PC-9 (cell line): ENCODE measurements around the gene SCRT2. TPM values are rescaled to one million over a fixed set of nuclear protein-coding genes. Genes with fewer than 3 reads are reported as not detected.

ENCODE experiments used
- BruUV-seq: library from RNA; stranded (reverse); fragments of 400-500 nt; replicated peaks from 2 replicates; lab custom pipeline; 2021; lab: Mats Ljungman, UMichigan
- CTCF ChIA-PET: fragments of 300-600 bp; sonication (Branson Sonifier 250); formaldehyde crosslinking; loops from one replicate; lab custom pipeline; 2022; ENCODE audit warnings: antibody characterized with exemption; lab: Charles Lee
- POLR2A ChIA-PET: fragments of 300-600 bp; sonication (Branson Sonifier 250); formaldehyde crosslinking; loops from one replicate; lab custom pipeline; 2022; ENCODE audit warnings: antibody characterized with exemption; ENCODE audit not compliant: unreplicated experiment; lab: Charles Lee
- DNase-seq, 2 experiments: peaks; one replicate each; pipeline versions ENCODE4 v3.0.0 to v3.0.0-alpha.2; 2015 to 2022; ENCODE audit warnings: mixed read lengths in 1 of 2
- H2AFZ ChIP-seq: fragments of 200-600 bp; sonication (generic); 2 replicates; pipeline ENCODE4 v1.8.1; 2017; ENCODE audit warnings: antibody characterized with exemption
- H3F3A ChIP-seq: fragments of 200-600 bp; sonication (generic); 2 replicates; pipeline ENCODE4 v1.8.1; 2017; ENCODE audit warnings: antibody characterized with exemption, mild to moderate bottlenecking, low read depth; ENCODE audit not compliant: insufficient read depth
- H3K27ac ChIP-seq: fragments of 200-600 bp; sonication (generic); 2 replicates; pipeline ENCODE4 v1.6.1; 2016; ENCODE audit warnings: mixed run types
- H3K27me3 ChIP-seq: fragments of 200-600 bp; sonication (generic); 2 replicates; pipeline ENCODE4 v1.6.1; 2016; ENCODE audit warnings: low read depth, mixed run types; ENCODE audit not compliant: insufficient read depth
- H3K36me3 ChIP-seq: fragments of 200-600 bp; sonication (generic); 2 replicates; pipeline ENCODE4 v1.6.1; 2016; ENCODE audit warnings: low read depth, mixed run types
- H3K4me1 ChIP-seq: fragments of 200-600 bp; sonication (generic); replicated peaks from 2 replicates; pipeline ENCODE4 v1.6.1; 2016; ENCODE audit warnings: mixed run types; ENCODE audit not compliant: insufficient read depth
- H3K4me2 ChIP-seq: fragments of 200-600 bp; sonication (generic); 2 replicates; pipeline ENCODE4 v1.6.1; 2017; ENCODE audit warnings: mixed run types
- H3K4me3 ChIP-seq: fragments of 200-600 bp; sonication (generic); 2 replicates; pipeline ENCODE4 v1.6.1; 2016; ENCODE audit warnings: mixed run types
- H3K79me2 ChIP-seq: fragments of 200-600 bp; sonication (generic); 2 replicates; pipeline ENCODE4 v1.6.1; 2017; ENCODE audit warnings: low read depth, mixed run types
- H3K9me2 ChIP-seq: fragments of 200-600 bp; sonication (generic); 2 replicates; pipeline ENCODE4 v1.8.1; 2017; ENCODE audit warnings: mild to moderate bottlenecking; ENCODE audit not compliant: insufficient read depth
- H3K9me3 ChIP-seq: fragments of 200-600 bp; sonication (generic); 2 replicates; pipeline ENCODE4 v1.8.1; 2016; ENCODE audit warnings: low read depth; ENCODE audit not compliant: insufficient read depth
- H4K20me1 ChIP-seq: fragments of 200-600 bp; sonication (generic); 2 replicates; pipeline ENCODE4 v1.8.1; 2017; ENCODE audit not compliant: insufficient read depth
- EZH2 ChIP-seq: fragments of 200-600 bp; sonication (generic); IDR thresholded peaks from 2 replicates; pipeline ENCODE4 v1.8.0; 2017; ENCODE audit warnings: antibody characterized with exemption, low read depth
- intact Hi-C: fragments of 100-400 bp; cut with micrococcal nuclease; formaldehyde crosslinking; loops from one replicate; pipeline ENCODE4 v1.10.0; 2022; ENCODE audit not compliant: unreplicated experiment
- total RNA-seq: library from RNA; stranded (reverse); gene quantifications from 2 replicates; pipeline ENCODE4 v1.2.3, GENCODE V29; 2021
- TF ChIP-seq, protein P1 (sequence below): fragments of 200-600 bp; sonication (generic); conservative IDR thresholded peaks from 2 replicates; pipeline ENCODE4 v1.6.1; 2017; ENCODE audit warnings: mixed run types, antibody characterized with exemption, mild to moderate bottlenecking, moderate library complexity

SCRT2 gene
- total RNA-seq, 1 experiment from 2014 or later: not detected

- Histone ChIP-seq H3K36me3 (no peaks in the 10 kb centered on the region), H3K4me3 (no peak overlapping the region), H2AFZ (no peak overlapping the region), H3K4me1 (no peaks in the 10 kb centered on the region), H3F3A (no peaks in the 10 kb centered on the region), H3K9me3 (no peaks in the 10 kb centered on the region), H3K4me2 (no peak overlapping the region), H4K20me1 (no peaks in the 10 kb centered on the region; the same call in 1 of the 2 replicates), H3K9me2 (no peaks in the 10 kb centered on the region), H3K79me2 (no peaks in the 10 kb centered on the region), H3K27me3 (peaks cover 88% of the 10 kb centered on the region), H3K27ac (no peak overlapping the region)
- intact Hi-C loops: no loop called here
- TF ChIP-seq EZH2: no peak
- TF ChIP-seq, protein P1, sequence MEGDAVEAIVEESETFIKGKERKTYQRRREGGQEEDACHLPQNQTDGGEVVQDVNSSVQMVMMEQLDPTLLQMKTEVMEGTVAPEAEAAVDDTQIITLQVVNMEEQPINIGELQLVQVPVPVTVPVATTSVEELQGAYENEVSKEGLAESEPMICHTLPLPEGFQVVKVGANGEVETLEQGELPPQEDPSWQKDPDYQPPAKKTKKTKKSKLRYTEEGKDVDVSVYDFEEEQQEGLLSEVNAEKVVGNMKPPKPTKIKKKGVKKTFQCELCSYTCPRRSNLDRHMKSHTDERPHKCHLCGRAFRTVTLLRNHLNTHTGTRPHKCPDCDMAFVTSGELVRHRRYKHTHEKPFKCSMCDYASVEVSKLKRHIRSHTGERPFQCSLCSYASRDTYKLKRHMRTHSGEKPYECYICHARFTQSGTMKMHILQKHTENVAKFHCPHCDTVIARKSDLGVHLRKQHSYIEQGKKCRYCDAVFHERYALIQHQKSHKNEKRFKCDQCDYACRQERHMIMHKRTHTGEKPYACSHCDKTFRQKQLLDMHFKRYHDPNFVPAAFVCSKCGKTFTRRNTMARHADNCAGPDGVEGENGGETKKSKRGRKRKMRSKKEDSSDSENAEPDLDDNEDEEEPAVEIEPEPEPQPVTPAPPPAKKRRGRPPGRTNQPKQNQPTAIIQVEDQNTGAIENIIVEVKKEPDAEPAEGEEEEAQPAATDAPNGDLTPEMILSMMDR: no peak
- ChIA-PET CTCF (no interaction called here), POLR2A (no interaction called here)
- DNase-seq: no peak
- BruUV-seq: no TSS peak
Measured at GRCh38 chr20:682123-682522, 6.5 kb upstream of the SCRT2 start.

DNA sequence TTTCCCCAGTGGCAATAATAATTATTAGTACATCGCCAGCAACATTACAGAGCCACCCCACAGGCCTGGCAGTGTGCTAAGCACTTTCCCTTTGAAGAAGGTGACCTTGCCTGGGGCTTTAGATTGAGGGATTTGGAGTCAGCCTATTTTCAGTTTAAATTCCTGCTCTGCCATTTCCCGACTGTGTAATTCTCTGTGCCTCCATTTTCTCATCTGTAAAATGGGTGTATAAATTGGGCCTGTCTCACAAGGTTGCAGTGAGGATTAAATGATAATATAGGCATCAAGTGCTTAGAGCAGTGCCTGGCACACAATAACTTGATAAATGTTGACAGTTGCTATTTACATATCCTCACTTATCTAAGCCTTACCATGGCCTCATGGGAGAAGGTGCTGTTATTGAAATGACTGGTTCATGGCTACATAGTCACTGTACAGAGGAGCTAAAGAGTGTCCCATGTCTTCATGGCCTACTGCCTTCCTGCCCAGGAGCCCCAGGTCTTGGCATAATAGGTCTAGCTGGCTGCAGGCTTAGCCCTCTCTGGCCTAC is 5.1 kb upstream of the SCRT2 start:
- H3K27ac ChIP-seq: no peak overlapping the region
- no peak overlapping the region for H3K4me3 ChIP-seq
- no TSS peak for BruUV-seq
- no peaks in the 10 kb centered on the region for H3F3A ChIP-seq
- H3K79me2 ChIP-seq: no peaks in the 10 kb centered on the region
- H3K9me3 ChIP-seq: no peaks in the 10 kb centered on the region
- DNase-seq: no peak
- ChIA-PET POLR2A (no interaction called here), CTCF (no interaction called here)
- H3K27me3 ChIP-seq: peaks cover 90% of the 10 kb centered on the region
- H3K4me2 ChIP-seq: no peak overlapping the region
- no peaks in the 10 kb centered on the region for H3K4me1 ChIP-seq
- H3K9me2 ChIP-seq: no peaks in the 10 kb centered on the region
- no peak overlapping the region for H2AFZ ChIP-seq
- intact Hi-C loops: no loop called here
- no peak for TF ChIP-seq EZH2
- TF ChIP-seq, protein P1: no peak
- no peaks in the 10 kb centered on the region; the same call in 1 of the 2 replicates for H4K20me1 ChIP-seq
- H3K36me3 ChIP-seq: no peaks in the 10 kb centered on the region

GRCh38 chr20:677957-678356 is 2.4 kb upstream of the SCRT2 start:
- ChIA-PET POLR2A (no interaction called here), CTCF (no interaction called here)
- H3K9me2 ChIP-seq: no peaks in the 10 kb centered on the region
- no TSS peak for BruUV-seq
- no peaks in the 10 kb centered on the region for H3K36me3 ChIP-seq
- intact Hi-C loops: loop anchor here (10.0 kb wide), 1 partner anchor 47 kb away; no protein-coding TSS in a partner anchor
- H2AFZ ChIP-seq: no peak overlapping the region
- no peak overlapping the region for H3K4me2 ChIP-seq
- H3F3A ChIP-seq: no peaks in the 10 kb centered on the region
- H3K79me2 ChIP-seq: no peaks in the 10 kb centered on the region
- no peak for DNase-seq
- no peak overlapping the region for H3K4me3 ChIP-seq
- no peaks in the 10 kb centered on the region for H3K4me1 ChIP-seq
- no peak overlapping the region for H3K27ac ChIP-seq
- no peaks in the 10 kb centered on the region; the same call in 1 of the 2 replicates for H4K20me1 ChIP-seq
- no peak for TF ChIP-seq EZH2
- TF ChIP-seq, protein P1: no peak
- H3K27me3 ChIP-seq: peaks cover 90% of the 10 kb centered on the region
- no peaks in the 10 kb centered on the region for H3K9me3 ChIP-seq
